ENCODE data around the gene RAVER1.
A peak's percentile ranks its signal among the peaks of the same experiment; 100 is the strongest.
"Not testable (repeated sequence)": the region's sequence is repeated elsewhere in the genome, so short reads cannot be mapped to it uniquely, and the experiment has no call there.

The RAVER1 gene

DNA sequence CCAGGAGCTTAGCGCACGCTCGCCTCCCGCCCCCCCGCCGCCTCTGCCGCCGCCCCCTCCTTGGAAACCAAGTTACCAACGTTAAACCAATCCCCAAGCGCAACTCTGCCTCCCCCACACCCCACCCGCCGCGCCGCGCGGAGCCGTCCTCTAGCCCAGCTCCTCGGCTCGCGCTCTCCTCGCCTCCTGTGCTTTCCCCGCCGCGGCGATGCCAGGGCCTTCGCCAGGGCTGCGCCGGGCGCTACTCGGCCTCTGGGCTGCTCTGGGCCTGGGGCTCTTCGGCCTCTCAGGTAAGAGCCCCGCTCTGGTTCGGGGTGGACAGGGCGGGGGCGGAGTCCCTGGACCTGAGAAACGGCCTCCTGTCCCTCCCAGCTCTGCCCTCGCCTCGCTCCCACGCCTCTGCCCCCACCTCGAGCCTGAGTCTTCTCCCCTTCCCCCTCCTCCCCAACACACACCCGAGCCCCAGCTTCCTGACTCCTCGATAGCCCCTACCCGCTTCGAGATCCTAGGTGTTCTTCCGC, 43.4 kb downstream of the RAVER1 start, which contains the start of gene ICAM5:
Gene ICAM5, plus strand, starts transcription at position 117 of the 521 bp plus-strand sequence. Its CDS starts 92 bp downstream, at position 209.
- peak; percentile 56 for DNase-seq

GRCh38 chr19:10289167-10289835, 44.0 kb downstream of the RAVER1 start:
- DNase-seq = peak; percentile 75

DNA sequence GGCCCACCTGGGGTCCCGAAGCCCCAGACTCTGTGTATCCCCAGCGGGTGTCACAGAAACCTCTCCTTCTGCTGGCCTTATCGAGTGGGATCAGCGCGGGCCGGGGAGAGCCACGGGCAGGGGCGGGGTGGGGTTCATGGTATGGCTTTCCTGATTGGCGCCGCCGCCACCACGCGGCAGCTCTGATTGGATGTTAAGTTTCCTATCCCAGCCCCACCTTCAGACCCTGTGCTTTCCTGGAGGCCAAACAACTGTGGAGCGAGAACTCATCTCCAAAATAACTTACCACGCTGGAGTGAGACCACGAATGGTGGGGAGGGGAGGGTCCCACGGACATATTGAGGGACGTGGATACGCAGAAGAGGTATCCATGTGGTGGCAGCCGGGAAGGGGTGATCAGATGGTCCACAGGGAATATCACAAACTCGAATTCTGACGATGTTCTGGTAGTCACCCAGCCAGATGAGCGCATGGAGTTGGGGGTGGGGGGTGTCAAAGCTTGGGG, 44.6 kb downstream of the RAVER1 start:
- DNase-seq = peak; percentile 65

DNA sequence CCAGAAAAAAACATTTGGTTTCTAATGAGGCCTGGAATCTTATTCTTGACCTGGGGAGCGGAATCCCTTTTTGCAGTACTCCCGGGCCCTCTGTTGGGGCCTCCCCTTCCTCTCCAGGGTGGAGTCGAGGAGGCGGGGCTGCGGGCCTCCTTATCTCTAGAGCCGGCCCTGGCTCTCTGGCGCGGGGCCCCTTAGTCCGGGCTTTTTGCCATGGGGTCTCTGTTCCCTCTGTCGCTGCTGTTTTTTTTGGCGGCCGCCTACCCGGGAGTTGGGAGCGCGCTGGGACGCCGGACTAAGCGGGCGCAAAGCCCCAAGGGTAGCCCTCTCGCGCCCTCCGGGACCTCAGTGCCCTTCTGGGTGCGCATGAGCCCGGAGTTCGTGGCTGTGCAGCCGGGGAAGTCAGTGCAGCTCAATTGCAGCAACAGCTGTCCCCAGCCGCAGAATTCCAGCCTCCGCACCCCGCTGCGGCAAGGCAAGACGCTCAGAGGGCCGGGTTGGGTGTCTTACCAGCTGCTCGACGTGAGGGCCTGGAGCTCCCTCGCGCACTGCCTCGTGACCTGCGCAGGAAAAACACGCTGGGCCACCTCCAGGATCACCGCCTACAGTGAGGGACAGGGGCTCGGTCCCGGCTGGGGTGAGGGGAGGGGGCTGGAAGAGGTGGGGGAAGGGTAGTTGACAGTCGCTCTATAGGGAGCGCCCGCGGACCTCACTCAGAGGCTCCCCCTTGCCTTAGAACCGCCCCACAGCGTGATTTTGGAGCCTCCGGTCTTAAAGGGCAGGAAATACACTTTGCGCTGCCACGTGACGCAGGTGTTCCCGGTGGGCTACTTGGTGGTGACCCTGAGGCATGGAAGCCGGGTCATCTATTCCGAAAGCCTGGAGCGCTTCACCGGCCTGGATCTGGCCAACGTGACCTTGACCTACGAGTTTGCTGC, 46.3 kb downstream of the RAVER1 start, which contains the start of gene ICAM4:
Gene ICAM4, plus strand, starts transcription at position 153 of the 935 bp plus-strand sequence. Its CDS starts 58 bp downstream, at position 211.
- DNase-seq = peak; percentile 55

GRCh38 chr19:10285393-10285792, 47.9 kb downstream of the RAVER1 start:
- DNase-seq = no peak

DNA sequence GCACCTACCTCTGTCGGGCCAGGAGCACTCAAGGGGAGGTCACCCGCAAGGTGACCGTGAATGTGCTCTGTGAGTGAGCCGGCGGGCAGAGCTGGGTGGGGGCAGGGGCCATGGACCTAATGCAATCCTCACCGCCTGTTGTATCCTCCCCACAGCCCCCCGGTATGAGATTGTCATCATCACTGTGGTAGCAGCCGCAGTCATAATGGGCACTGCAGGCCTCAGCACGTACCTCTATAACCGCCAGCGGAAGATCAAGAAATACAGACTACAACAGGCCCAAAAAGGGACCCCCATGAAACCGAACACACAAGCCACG, 48.4 kb downstream of the RAVER1 start:
- DNase-seq = no peak

GRCh38 chr19:10284065-10284959, 49.0 kb downstream of the RAVER1 start:
- DNase-seq = no peak

DNA sequence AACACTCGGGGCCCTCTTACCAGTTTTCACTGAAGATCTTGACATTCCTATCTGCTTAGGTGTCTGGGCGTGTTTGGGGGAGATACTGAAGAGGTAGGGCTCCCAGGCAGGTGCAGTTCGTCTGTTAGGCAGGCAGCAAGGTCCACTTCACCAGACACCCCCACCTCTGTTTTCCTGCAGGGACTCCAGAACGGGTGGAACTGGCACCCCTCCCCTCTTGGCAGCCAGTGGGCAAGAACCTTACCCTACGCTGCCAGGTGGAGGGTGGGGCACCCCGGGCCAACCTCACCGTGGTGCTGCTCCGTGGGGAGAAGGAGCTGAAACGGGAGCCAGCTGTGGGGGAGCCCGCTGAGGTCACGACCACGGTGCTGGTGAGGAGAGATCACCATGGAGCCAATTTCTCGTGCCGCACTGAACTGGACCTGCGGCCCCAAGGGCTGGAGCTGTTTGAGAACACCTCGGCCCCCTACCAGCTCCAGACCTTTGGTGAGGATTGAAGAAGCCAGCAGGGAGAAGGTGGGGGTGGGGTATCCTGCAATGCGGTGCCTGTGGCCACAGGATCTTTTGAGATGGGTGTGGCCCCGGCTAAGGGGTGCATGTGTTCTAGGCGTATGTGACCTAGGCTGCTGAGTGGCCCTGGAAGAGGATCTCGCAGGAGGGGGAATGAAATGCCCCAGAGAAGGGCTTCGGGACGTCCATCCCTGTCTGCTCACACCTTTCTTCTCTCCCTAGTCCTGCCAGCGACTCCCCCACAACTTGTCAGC, 49.8 kb downstream of the RAVER1 start:
- DNase-seq = peak; percentile 44

- not testable (repeated sequence) for DNase-seq
Measured at GRCh38 chr19:10282043-10282442, 51.3 kb downstream of the RAVER1 start.

- no peak for DNase-seq
Measured at GRCh38 chr19:10279737-10280442, 53.4 kb downstream of the RAVER1 start.

- DNase-seq = no peak
Measured at GRCh38 chr19:10278935-10279334, 54.4 kb downstream of the RAVER1 start.

- no peak for DNase-seq
Measured at GRCh38 chr19:10277795-10278589, 55.3 kb downstream of the RAVER1 start.

DNA sequence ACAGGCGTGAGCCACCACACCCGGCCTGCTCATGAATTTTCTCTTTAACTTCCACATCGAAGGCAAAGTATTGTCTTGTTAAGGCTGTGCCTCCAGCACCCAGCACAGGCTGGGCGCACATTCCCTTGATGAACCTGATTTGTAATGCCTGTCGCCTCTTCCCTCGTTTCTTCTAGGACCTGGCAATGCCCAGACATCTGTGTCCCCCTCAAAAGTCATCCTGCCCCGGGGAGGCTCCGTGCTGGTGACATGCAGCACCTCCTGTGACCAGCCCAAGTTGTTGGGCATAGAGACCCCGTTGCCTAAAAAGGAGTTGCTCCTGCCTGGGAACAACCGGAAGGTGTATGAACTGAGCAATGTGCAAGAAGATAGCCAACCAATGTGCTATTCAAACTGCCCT, 58.7 kb downstream of the RAVER1 start:
- DNase-seq = no peak

GRCh38 chr19:10271543-10272086, 61.7 kb downstream of the RAVER1 start:
- DNase-seq = peak; percentile 43

- DNase-seq = peak; percentile 95
Measured at GRCh38 chr19:10270616-10271394, 62.5 kb downstream of the RAVER1 start, which contains the start of gene ICAM1. Gene ICAM1, plus strand, starts transcription at chr19:10271120. Its CDS starts 40 bp downstream, at chr19:10271160.

DNA sequence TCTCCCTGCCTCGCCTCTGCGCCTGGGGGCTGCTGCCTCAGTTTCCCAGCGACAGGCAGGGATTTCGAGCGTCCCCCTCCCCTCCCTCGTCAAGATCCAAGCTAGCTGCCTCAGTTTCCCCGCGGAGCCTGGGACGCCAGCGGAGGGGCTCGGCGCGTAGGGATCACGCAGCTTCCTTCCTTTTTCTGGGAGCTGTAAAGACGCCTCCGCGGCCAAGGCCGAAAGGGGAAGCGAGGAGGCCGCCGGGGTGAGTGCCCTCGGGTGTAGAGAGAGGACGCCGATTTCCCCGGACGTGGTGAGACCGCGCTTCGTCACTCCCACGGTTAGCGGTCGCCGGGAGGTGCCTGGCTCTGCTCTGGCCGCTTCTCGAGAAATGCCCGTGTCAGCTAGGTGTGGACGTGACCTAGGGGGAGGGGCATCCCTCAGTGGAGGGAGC, 63.1 kb downstream of the RAVER1 start:
- peak; percentile 81 for DNase-seq

- DNase-seq = peak; percentile 68
Measured at GRCh38 chr19:10269333-10270179, 63.8 kb downstream of the RAVER1 start.

DNA sequence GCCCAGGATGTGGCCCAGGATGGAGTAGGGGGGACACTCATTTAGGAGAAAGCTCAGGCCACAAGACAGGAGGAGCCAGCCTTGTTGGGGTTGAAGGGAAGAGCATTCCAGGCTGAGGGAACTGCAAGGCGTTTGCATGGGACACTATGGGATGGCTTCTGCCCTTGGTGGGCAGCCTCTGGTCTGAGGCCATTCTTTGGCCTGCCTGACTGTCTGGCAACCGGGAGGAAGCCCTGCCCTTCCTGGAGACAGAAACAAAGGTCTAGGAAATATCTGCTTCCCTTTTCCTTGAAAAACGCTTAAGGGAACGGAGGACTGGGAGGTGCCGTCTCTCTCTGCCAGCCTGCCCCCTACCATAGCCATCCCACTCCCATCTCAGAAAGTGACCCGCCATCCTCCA, 65.3 kb downstream of the RAVER1 start:
- DNase-seq = no peak
